Kidney epithelial cell (primary cell): ENCODE data around the gene STK4. TPM values are rescaled to one million over a fixed set of nuclear protein-coding genes. Genes with fewer than 3 reads are reported as not detected.

Experiments used
- DNase-seq: peaks from one replicate; pipeline ENCODE4 v3.0.0-alpha.2; 2010; ENCODE audit warnings: low read depth
- H3K27me3 ChIP-seq: 2 replicates; pipeline ENCODE4 v1.6.0; 2011; ENCODE audit warnings: low read length; ENCODE audit not compliant: control insufficient read depth, insufficient read depth
- H3K36me3 ChIP-seq: 2 replicates; pipeline ENCODE4 v1.5.1; 2011; ENCODE audit warnings: low read length; ENCODE audit not compliant: control insufficient read depth, insufficient read depth
- H3K4me3 ChIP-seq: 2 replicates; pipeline ENCODE4 v1.5.1; 2011; ENCODE audit warnings: low read depth, mild to moderate bottlenecking, control low read depth, low read length
- total RNA-seq: library from RNA; depleted of rRNA; stranded (reverse); fragments of >200 nt; gene quantifications from 2 replicates; pipeline ENCODE4 v1.2.3, GENCODE V29; 2015
- TF ChIP-seq, protein P1 (sequence below): IDR thresholded peaks from 2 replicates; pipeline ENCODE4 v1.5.1; 2011; ENCODE audit warnings: mild to moderate bottlenecking, moderate library complexity, low read length, control low read depth, inconsistent platforms; ENCODE audit not compliant: insufficient read depth, poor library complexity, severe bottlenecking

STK4 gene
- total RNA-seq, 1 donor from 2014 or later, result 27.1 TPM

DNA sequence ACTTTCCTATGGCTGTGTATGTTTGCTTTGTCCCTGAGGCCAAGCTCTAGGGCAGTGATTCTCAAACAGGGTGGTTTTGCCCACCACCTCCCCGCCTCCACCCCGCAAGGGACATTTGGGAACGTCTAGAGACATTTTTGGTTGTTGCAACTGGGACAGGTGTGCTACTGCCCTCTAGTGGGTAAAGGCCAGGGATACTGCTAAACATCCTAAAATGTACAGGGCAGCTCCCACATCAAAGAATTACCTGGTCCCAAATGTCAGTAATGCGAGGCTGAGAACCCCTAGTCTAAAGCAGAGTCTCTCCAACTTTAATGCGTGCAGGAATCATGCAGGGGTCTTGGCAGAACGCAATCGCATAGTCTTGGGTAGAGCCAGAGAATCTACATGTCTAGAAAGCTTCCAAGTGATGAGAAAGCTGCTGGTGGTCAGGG lies 129.5 kb downstream of the STK4 start:
- peaks cover 11% of the 10 kb centered on the region for H3K27me3 ChIP-seq
- DNase-seq, result no peak
- H3K4me3 ChIP-seq, result no peak overlapping the region
- TF ChIP-seq, protein P1, sequence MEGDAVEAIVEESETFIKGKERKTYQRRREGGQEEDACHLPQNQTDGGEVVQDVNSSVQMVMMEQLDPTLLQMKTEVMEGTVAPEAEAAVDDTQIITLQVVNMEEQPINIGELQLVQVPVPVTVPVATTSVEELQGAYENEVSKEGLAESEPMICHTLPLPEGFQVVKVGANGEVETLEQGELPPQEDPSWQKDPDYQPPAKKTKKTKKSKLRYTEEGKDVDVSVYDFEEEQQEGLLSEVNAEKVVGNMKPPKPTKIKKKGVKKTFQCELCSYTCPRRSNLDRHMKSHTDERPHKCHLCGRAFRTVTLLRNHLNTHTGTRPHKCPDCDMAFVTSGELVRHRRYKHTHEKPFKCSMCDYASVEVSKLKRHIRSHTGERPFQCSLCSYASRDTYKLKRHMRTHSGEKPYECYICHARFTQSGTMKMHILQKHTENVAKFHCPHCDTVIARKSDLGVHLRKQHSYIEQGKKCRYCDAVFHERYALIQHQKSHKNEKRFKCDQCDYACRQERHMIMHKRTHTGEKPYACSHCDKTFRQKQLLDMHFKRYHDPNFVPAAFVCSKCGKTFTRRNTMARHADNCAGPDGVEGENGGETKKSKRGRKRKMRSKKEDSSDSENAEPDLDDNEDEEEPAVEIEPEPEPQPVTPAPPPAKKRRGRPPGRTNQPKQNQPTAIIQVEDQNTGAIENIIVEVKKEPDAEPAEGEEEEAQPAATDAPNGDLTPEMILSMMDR, result peak; percentile 84
- H3K36me3 ChIP-seq, result no peaks in the 10 kb centered on the region

DNA sequence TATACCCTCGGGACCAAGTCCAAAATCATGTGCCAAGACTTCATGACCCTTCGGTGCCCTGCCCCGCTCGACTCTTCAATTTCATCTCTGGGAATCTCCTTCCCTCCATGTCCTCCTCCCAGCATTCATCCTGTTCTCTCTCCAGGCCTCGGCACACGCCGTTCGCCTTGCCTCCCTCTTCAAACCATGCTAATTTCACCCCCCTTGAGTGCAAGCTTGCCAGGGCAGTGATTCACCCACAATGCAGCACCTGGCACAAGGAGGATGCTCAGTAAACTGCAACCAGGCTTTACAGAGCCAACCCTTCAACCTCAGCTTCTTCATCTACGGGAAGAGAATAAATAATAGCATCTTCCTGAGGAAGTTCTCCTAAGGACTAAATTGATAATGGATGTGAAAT lies 130.5 kb downstream of the STK4 start:
- TF ChIP-seq, protein P1, result no peak
- DNase-seq, result no peak
- H3K36me3 ChIP-seq, result no peaks in the 10 kb centered on the region

DNA sequence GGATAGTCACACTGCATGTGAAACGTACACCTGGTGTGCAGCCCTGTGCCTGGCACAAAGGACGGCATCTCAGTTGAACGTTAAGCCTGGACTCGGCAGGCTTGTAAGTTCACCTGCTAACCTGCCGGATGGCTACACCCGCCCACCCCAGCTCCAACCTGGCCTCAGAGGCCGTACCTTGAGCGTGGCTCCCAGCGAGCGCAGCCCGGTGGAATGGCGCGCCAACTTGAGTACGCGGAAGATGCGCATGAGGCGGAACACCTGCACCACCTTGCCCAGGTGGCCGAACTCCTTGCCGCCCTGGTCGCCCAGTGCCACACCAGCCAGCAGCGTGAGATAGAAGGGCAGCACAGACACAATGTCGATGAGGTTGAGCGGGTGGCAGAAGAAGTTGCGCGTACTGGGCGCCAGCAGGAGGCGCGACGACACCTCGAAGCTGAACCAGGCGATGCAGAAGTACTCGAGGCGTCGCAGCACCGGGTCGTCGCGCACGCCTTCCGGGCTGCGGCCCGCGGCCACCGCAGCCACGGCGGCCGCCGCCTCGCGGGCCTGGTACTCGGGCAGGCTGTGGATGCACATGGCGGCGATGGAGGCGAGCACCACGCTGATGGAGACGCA lies 131.3 kb downstream of the STK4 start:
- TF ChIP-seq, protein P1, result peak; percentile 64
- H3K27me3 ChIP-seq, result peaks cover 11% of the 10 kb centered on the region
- peak overlapping the region; percentile 22 for H3K4me3 ChIP-seq
- no peaks in the 10 kb centered on the region for H3K36me3 ChIP-seq
- no peak for DNase-seq

More for the DNA sequence above, 130.5 kb downstream of the STK4 start:
- Histone ChIP-seq H3K4me3 (no peak overlapping the region), H3K27me3 (peaks cover 11% of the 10 kb centered on the region)

DNA sequence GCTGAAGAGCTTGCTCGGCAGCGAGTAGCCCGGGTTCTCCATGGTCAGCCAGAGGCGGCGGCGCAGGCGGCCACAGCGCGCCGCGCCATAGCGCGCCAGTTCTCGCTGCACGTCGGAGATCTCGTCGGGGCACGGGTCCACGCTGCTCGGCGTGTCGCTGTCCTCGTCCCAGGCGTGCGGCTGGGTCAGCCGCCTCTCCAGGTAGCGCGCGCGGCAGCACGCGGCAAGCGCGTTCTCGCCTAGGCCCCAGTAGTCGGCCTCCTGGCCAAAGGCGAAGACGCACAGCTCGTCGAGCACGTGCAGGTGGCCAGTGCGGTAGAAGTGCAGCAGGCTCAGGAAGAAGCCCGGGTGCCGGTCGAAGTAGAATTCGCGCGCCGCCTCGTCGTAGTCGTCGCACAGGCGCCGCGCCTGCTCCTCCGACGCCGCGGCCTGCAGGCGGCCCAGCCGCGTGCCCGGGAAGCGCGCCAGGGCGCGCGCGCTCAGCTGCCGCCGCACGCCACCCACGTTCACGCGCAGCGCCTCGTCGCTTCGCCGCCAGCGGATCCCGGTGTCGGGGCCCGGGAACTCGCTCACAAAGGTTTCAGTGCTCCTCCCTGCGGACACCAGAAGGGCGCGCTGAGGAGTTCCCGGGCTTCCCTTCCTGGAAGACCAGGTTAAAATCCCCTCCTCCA lies 131.9 kb downstream of the STK4 start:
- peak overlapping the region; percentile 22 for H3K4me3 ChIP-seq
- peaks cover 11% of the 10 kb centered on the region for H3K27me3 ChIP-seq
- no peaks in the 10 kb centered on the region for H3K36me3 ChIP-seq
- TF ChIP-seq, protein P1, result peak; percentile 43
- no peak for DNase-seq

DNA sequence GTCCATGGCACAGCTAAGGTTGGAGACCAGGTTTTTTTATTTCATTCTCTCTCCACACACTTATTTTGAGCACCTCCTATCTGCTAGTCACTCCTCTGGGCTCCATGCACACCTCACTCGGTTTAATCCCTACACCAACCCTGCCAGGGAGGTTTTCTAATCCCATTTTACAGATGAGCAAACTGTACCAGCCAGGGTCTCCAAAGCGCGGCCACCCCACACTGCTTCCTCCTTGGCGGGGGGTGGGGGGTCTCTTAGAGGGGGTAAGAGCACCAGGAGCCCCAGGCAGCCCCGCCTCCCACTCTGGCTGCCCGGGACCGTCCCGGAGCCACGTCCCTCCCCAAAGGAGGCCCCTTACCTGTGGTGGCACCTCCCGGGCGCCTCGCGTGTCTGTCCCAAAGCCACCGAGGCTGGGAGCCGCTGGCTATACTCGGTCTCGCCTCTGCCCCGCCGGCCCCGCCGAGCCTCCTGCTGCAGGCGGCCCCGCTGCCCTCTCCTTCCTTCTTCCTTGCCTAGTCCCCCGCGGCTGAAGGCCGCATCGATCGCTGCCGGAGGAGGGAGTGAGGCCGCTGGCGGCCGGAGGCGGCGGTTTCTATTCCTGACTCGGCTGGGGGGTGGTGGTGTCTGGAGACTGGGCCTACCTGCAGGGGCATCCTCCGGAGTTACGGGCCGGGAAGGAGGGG lies 134.4 kb downstream of the STK4 start, which contains the start of gene KCNS1:
KCNS1 (minus strand) TSS at position 565 of the 683 bp plus-strand sequence. CDS start 1,891 bp downstream, outside the sequence.
- peak within 1 kb of the TSS; percentile 13 for H3K4me3 ChIP-seq
- no peaks in the 10 kb centered on the region for H3K36me3 ChIP-seq
- H3K27me3 ChIP-seq, result peaks cover 11% of the 10 kb centered on the region
- TF ChIP-seq, protein P1, result peak; percentile 2
- no peak for DNase-seq
